Putamen (tissue), 1 donor: Measurements from ENCODE around the gene DHDH.

Source experiments
- DNase-seq: peaks from one replicate; pipeline ENCODE4 v3.0.0-alpha.2; 2016; ENCODE audit warnings: low spot score

The DHDH gene

GRCh38 chr19:48950830-48951519, 17.5 kb downstream of the DHDH start:
- no peak for DNase-seq

GRCh38 chr19:48953141-48953540, 19.6 kb downstream of the DHDH start:
- no peak for DNase-seq

GRCh38 chr19:48953990-48954594, 20.6 kb downstream of the DHDH start:
- no peak for DNase-seq

- DNase-seq, result peak; percentile 94
Observed at GRCh38 chr19:48954595-48955307, 21.3 kb downstream of the DHDH start, which contains the start of gene BAX. Gene BAX (plus strand): TSS chr19:48954875. CDS start chr19:48954929, 54 bp downstream.

GRCh38 chr19:48955308-48955958, 21.9 kb downstream of the DHDH start:
- no peak for DNase-seq

- DNase-seq, result no peak
Observed at GRCh38 chr19:48958006-48958405, 24.5 kb downstream of the DHDH start.

GRCh38 chr19:48959341-48960239, 26.1 kb downstream of the DHDH start:
- no peak for DNase-seq

GRCh38 chr19:48961051-48961649, 27.7 kb downstream of the DHDH start:
- DNase-seq, result no peak

GRCh38 chr19:48961673-48962028, 28.2 kb downstream of the DHDH start:
- DNase-seq, result no peak

GRCh38 chr19:48962029-48962848, 28.7 kb downstream of the DHDH start:
- no peak for DNase-seq

- no peak for DNase-seq
Observed at GRCh38 chr19:48962849-48963165, 29.3 kb downstream of the DHDH start.

GRCh38 chr19:48963371-48964204, 30.1 kb downstream of the DHDH start:
- peak; percentile 73 for DNase-seq

- DNase-seq, result no peak
Observed at GRCh38 chr19:48964205-48965039, 30.9 kb downstream of the DHDH start.

GRCh38 chr19:48965040-48965805, 31.7 kb downstream of the DHDH start, which contains the start of gene FTL:
Gene FTL (plus strand): TSS chr19:48965309. CDS start chr19:48965508, 199 bp downstream.
- DNase-seq, result peak; percentile 98

- DNase-seq, result peak; percentile 87
Observed at GRCh38 chr19:48965806-48966540, 32.5 kb downstream of the DHDH start.

GRCh38 chr19:48966541-48967345, 33.2 kb downstream of the DHDH start:
- DNase-seq, result no peak
